GM12801 (cell line): ENCODE measurements around the gene DCUN1D3.

Experiments used
- CTCF ChIP-seq: IDR thresholded peaks from one replicate; pipeline ENCODE4 v1.5.1; 2011; ENCODE audit warnings: control low read depth; ENCODE audit not compliant: insufficient read length; ENCODE audit errors: extremely low read depth

The DCUN1D3 gene

GRCh38 chr16:20897253-20897897, 2.8 kb downstream of the DCUN1D3 start:
- no peak for TF ChIP-seq CTCF

- no peak for TF ChIP-seq CTCF
These were observed 5.8 kb downstream of the DCUN1D3 start for GRCh38 chr16:20894388-20894787.

- no peak for TF ChIP-seq CTCF
These were observed 10.4 kb downstream of the DCUN1D3 start for GRCh38 chr16:20889625-20890275.

GRCh38 chr16:20887207-20887606, 13.0 kb downstream of the DCUN1D3 start:
- TF ChIP-seq CTCF, result no peak

- TF ChIP-seq CTCF, result no peak
These were observed 13.8 kb downstream of the DCUN1D3 start for GRCh38 chr16:20886320-20886719.

GRCh38 chr16:20884240-20884556, 16.0 kb downstream of the DCUN1D3 start:
- no peak for TF ChIP-seq CTCF

GRCh38 chr16:20883554-20884239, 16.5 kb downstream of the DCUN1D3 start:
- no peak for TF ChIP-seq CTCF
